ENCODE results near the gene CUL3.

DNA sequence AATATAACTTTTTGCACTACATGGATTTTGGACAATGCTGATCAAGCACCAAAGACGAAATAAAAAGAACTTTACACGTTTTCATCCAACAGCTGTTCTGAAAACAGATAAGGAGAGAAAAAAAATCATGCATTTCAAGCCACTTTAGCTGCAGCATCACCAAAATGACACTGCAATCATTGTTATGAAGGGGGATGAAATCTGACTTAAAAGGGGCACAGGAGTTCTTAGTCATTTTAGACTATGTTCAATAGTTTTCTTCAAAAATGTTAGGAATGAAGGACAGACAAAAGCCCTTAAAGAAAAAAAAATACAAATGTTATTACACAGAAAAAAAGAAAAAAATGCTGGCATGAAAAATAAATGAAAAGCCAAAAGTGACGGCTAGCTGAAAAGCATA, 71.2 kb downstream of the CUL3 start:
- TF ChIP-seq POLR2A (IDR thresholded peaks at IDR 0.05; ENCODE audit: low read length) (no peak), GATA1 (IDR thresholded peaks at IDR 0.05; ENCODE audit: low read depth, low read length) (no peak)

Data from erythroblast (primary cell).